Skeletal muscle tissue (tissue), 4 donors: ENCODE data around the gene SGMS1. TPM values are rescaled to one million over a fixed set of nuclear protein-coding genes. Genes with fewer than 3 reads are reported as not detected.
"Not testable (repeated sequence)": the region's sequence is repeated elsewhere in the genome, so short reads cannot be mapped to it uniquely, and the experiment has no call there.

Experiments used
- H3K27ac ChIP-seq: one replicate; pipeline ENCODE4 v1.7.0; 2013; ENCODE audit warnings: mild to moderate bottlenecking, low read depth, low read length, inconsistent platforms
- H3K27me3 ChIP-seq, 3 donors: one replicate each; pipeline ENCODE4 v1.7.0; 2013; ENCODE audit warnings: low read length in 3 of 3; ENCODE audit not compliant: control insufficient read depth in 3 of 3, insufficient read depth in 3 of 3
- H3K36me3 ChIP-seq, 3 donors: one replicate each; pipeline ENCODE4 v1.7.0; 2013; ENCODE audit warnings: low read length in 3 of 3; ENCODE audit not compliant: control insufficient read depth in 3 of 3, insufficient read depth in 3 of 3
- H3K4me1 ChIP-seq, 3 donors: one replicate each; pipeline ENCODE4 v1.7.0; 2013; ENCODE audit warnings: low read length in 3 of 3, mild to moderate bottlenecking in 3 of 3; ENCODE audit not compliant: control insufficient read depth in 3 of 3, insufficient read depth in 3 of 3
- H3K4me3 ChIP-seq, 3 donors: one replicate each; pipeline ENCODE4 v1.7.0; 2013; ENCODE audit warnings: low read length in 3 of 3
- H3K9ac ChIP-seq, 3 donors: one replicate each; pipeline ENCODE4 v1.7.0; 2013; ENCODE audit warnings: low read length in 3 of 3, mild to moderate bottlenecking in 3 of 3, moderate library complexity in 2 of 3, low read depth in 1 of 3
- H3K9me3 ChIP-seq, 3 donors: one replicate each; pipeline ENCODE4 v1.7.0; 2013; ENCODE audit warnings: low read length in 3 of 3; ENCODE audit not compliant: control insufficient read depth in 3 of 3
- total RNA-seq: library from RNA; depleted of rRNA; stranded (reverse); fragments of >200 nt; gene quantifications from one replicate; pipeline ENCODE4 v1.2.3, GENCODE V29; 2014
- donor health status: Osteomylitis.

The SGMS1 gene
- total RNA-seq, 1 donor from 2014 or later = 62.6 TPM

GRCh38 chr10:50658165-50658564 lies 34.4 kb upstream of the SGMS1 start:
- no peaks in the 10 kb centered on the region for H3K36me3 ChIP-seq
- H3K27ac ChIP-seq = no peak overlapping the region
- H3K4me3 ChIP-seq = no peak overlapping the region
- H3K9me3 ChIP-seq = no peaks in the 10 kb centered on the region
- H3K9ac ChIP-seq = no peak overlapping the region
- H3K27me3 ChIP-seq = no peaks in the 10 kb centered on the region
- H3K4me1 ChIP-seq = no peaks in the 10 kb centered on the region

- Histone ChIP-seq H3K27ac (no peak overlapping the region), H3K9me3 (no peaks in the 10 kb centered on the region), H3K4me1 (no peaks in the 10 kb centered on the region), H3K36me3 (no peaks in the 10 kb centered on the region), H3K27me3 (no peaks in the 10 kb centered on the region), H3K9ac (no peak overlapping the region), H3K4me3 (no peak overlapping the region)
Measured at GRCh38 chr10:50653758-50654157, 30.0 kb upstream of the SGMS1 start.

DNA sequence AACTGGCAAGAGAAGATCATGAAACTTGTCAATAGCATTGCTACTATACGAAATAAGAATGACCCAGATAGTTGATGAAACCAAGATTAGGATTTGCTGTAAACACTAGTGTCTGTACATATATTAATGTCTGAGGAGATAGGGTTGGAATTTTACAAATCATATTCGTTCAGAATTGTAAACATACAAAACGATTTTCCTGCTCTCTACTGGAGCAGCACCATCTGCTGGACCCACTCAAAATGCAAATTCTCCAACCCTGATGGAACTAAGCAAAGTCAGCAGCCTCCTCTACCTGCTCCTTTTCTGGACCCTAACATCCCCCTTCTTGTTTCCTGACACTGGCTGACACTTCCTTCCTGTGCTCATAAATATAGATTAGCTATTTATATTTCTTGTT lies 29.4 kb upstream of the SGMS1 start:
- H3K4me3 ChIP-seq = no peak overlapping the region
- no peaks in the 10 kb centered on the region for H3K4me1 ChIP-seq
- H3K9ac ChIP-seq = no peak overlapping the region
- H3K36me3 ChIP-seq = no peaks in the 10 kb centered on the region
- H3K27me3 ChIP-seq = no peaks in the 10 kb centered on the region
- H3K27ac ChIP-seq = no peak overlapping the region
- H3K9me3 ChIP-seq = no peaks in the 10 kb centered on the region

GRCh38 chr10:50651808-50652207 lies 28.1 kb upstream of the SGMS1 start:
- Histone ChIP-seq H3K9me3 (no peaks in the 10 kb centered on the region), H3K4me1 (no peaks in the 10 kb centered on the region), H3K27me3 (no peaks in the 10 kb centered on the region), H3K27ac (no peak overlapping the region), H3K9ac (no peak overlapping the region), H3K4me3 (no peak overlapping the region), H3K36me3 (no peaks in the 10 kb centered on the region)

DNA sequence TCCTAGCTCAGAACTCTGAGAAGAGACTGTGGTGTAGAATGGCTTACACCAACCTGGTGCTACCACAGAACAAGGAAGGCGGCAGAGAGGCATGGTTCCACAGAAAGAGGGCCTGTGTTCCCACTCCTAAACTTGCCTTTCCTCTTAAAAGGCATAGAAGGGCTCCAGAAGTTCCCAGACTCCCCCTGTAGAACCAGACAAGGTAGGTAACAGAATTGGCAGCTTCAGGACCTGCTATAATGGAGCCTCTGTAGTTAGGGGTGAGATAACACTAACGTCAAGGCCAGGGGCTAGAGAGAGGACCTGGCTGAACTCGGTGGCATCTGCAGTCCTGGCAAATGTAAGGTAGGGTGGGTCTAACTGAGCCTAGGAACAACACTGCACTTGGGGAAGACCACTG lies 26.7 kb upstream of the SGMS1 start:
- Histone ChIP-seq H3K36me3 (no peaks in the 10 kb centered on the region), H3K27ac (no peak overlapping the region), H3K4me3 (no peak overlapping the region), H3K9ac (no peak overlapping the region), H3K4me1 (no peaks in the 10 kb centered on the region), H3K9me3 (no peaks in the 10 kb centered on the region), H3K27me3 (no peaks in the 10 kb centered on the region)

- Histone ChIP-seq H3K27ac (no peak overlapping the region), H3K4me1 (no peaks in the 10 kb centered on the region), H3K9ac (no peak overlapping the region), H3K27me3 (no peaks in the 10 kb centered on the region), H3K4me3 (no peak overlapping the region), H3K9me3 (no peaks in the 10 kb centered on the region), H3K36me3 (no peaks in the 10 kb centered on the region)
Measured at GRCh38 chr10:50648935-50649227, 25.1 kb upstream of the SGMS1 start.

GRCh38 chr10:50648089-50648934 lies 24.6 kb upstream of the SGMS1 start:
- Histone ChIP-seq H3K9ac (no peak overlapping the region), H3K27ac (no peak overlapping the region), H3K27me3 (no peaks in the 10 kb centered on the region), H3K9me3 (no peaks in the 10 kb centered on the region), H3K4me3 (no peak overlapping the region), H3K4me1 (no peaks in the 10 kb centered on the region), H3K36me3 (no peaks in the 10 kb centered on the region)

- not testable (repeated sequence) for H3K4me1 ChIP-seq, H3K27me3 ChIP-seq, H3K36me3 ChIP-seq, H3K9ac ChIP-seq, H3K27ac ChIP-seq, H3K9me3 ChIP-seq, H3K4me3 ChIP-seq
Measured at GRCh38 chr10:50647350-50647749, 23.6 kb upstream of the SGMS1 start.

- Histone ChIP-seq H3K27ac (no peak overlapping the region), H3K36me3 (no peaks in the 10 kb centered on the region), H3K27me3 (no peaks in the 10 kb centered on the region), H3K9me3 (no peaks in the 10 kb centered on the region), H3K4me1 (no peaks in the 10 kb centered on the region), H3K4me3 (no peak overlapping the region), H3K9ac (no peak overlapping the region)
Measured at GRCh38 chr10:50645236-50645635, 21.5 kb upstream of the SGMS1 start.

DNA sequence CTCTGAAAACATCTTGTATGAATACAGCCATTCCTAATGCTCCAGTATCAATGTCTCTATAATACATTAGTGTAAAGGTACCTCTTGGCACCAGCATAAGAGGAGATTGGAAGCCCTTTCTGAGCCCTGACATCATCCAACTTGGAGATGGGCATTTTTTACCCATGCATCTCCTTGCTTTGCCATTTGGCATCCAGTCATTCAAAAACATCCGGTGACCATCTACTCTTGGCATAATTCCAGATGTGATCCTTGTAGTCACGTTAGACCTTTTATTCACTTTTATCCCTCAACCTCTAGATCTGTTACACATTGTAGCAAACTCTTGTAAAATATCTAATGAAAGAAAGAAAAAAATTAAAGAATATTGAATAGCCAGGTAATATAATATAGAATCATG lies 17.9 kb upstream of the SGMS1 start:
- Histone ChIP-seq H3K4me1 (no peaks in the 10 kb centered on the region), H3K9me3 (no peaks in the 10 kb centered on the region), H3K4me3 (no peak overlapping the region), H3K27ac (no peak overlapping the region), H3K36me3 (no peaks in the 10 kb centered on the region), H3K27me3 (no peaks in the 10 kb centered on the region), H3K9ac (no peak overlapping the region)
